ENCODE data around the gene PSMB11. TPM values are rescaled to one million over a fixed set of nuclear protein-coding genes. Genes with fewer than 3 reads are reported as not detected.
"Not testable (repeated sequence)": the region's sequence is repeated elsewhere in the genome, so short reads cannot be mapped to it uniquely, and the experiment has no call there.

PSMB11 gene
- total RNA-seq, 1 donor from 2014 or later, result not detected

DNA sequence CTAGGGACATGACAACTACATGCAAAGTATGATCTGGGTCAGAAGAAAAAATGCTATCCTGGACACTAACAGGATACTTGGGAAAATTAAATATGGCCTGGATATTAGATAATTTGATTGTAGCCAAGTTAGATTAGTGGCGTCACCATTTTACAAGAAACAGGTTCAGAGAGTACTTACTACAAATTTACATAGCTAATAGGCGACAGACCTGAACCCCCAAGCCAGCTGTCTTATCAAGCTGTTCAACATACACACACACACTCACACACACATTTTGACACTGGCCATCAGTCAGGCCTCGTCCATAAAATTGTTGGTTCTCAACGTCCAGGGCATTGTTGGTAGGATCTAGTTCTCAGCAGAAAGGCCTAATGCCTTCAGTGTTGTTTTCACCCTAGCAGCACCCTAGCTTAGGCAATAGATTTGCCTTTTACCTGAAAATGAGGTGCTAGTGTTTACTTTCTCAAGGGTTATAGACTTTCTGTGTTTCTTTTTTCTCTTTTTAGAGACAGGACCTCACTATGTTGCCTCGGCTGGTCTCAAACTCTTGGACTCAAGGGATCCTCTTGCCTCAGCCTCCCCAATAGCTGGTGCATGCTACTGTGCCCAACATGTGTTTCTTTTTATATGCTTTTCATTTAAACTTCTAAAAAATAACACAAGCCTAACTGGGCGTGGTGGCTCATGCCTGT is 28.8 kb upstream of the PSMB11 start:
- intact Hi-C loops (cut with micrococcal nuclease), result no loop called here

GRCh38 chr14:23013749-23014054 is 28.3 kb upstream of the PSMB11 start:
- intact Hi-C loops (cut with micrococcal nuclease), result not testable (repeated sequence)

GRCh38 chr14:23015618-23016017 is 26.4 kb upstream of the PSMB11 start:
- intact Hi-C loops (cut with micrococcal nuclease), result no loop called here

- intact Hi-C loops (cut with micrococcal nuclease), result no loop called here
These were observed 24.9 kb upstream of the PSMB11 start for GRCh38 chr14:23017091-23017490.

GRCh38 chr14:23018107-23018506 is 23.9 kb upstream of the PSMB11 start:
- intact Hi-C loops (cut with micrococcal nuclease), result no loop called here

- intact Hi-C loops (cut with micrococcal nuclease), result no loop called here
These were observed 21.6 kb upstream of the PSMB11 start for GRCh38 chr14:23020143-23021128.

DNA sequence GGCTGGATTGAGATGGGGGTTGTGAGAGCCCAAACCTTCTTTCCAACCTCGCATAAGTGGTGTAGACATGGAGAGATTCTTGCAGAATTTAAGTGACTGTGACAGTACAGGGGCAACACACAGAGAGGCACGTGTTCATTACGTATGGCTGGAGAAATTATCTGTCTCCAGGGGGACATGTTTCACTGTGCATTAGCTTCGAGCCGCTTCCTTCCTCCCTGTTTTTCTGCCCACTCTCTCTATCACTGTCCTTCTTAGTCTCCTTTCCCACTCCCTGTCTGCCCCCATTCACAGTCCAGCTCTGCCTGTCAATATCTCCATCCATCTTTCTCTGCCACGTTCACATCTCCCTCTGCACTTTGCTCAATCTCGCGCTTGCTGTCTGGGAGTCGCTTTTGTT is 20.6 kb upstream of the PSMB11 start:
- intact Hi-C loops (cut with micrococcal nuclease), result no loop called here

DNA sequence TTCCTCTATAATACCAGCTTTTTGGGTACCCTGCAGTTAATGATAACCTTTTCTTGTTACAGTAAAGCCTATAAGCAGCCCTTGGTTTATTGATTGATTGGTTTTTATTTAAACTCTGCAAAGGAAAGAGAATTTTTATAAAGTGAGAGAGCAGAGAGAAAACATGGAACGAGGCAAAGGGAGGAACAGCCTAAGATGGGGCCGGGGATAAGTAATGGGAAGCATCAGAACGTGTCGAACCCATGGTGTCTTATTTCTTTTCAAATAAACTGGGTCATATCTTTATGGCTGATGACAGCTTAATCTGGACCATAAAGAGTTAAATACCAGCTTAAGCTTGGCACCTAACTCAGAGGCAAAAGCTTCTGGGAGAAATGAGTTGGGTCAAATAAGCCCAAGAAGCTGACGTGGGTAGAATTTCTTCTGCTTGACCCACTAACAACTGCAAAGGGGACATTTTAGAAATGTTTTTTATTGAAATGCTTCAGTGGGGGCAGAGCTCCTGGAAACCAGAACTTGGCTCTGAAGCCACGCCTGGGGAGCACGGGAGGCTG is 20.0 kb upstream of the PSMB11 start:
- intact Hi-C loops (cut with micrococcal nuclease), result no loop called here

DNA sequence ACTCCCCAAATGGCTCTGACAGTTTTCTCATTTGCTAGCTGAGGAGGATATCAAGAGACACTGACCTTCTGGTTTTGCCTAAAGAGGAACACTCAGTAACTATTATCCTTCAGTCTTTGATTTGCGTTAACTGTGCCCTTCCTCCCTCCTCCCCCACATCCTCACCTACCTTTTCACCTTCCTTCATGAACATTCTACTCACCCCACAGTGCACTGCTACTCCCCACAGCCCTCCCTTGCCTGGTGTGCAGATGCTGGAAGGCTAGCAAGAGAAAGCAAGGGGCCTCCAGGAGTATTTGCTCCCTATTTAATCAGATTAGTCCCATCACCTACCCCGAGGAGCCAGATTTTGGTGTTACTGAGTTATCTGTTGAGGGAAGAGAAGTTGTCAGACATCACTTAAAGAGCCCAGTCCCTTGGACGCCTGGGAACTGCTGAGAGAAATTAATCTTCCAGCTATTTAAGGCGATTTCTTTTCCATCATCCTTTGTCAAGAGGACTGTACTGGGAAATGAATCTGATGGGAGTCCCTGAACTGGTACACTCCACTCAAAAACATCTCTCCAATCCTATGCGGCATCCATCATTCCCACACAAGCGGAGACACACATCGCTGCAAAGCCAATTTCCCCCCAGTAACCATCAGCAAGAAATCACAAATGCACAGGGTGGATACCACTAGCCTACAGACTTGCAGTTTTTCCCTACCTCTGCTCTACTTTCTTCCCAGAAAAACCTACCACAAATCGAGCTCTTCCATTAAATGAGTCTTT is 18.8 kb upstream of the PSMB11 start:
- intact Hi-C loops (cut with micrococcal nuclease), result no loop called here

- intact Hi-C loops (cut with micrococcal nuclease), result no loop called here
These were observed 18.2 kb upstream of the PSMB11 start for GRCh38 chr14:23023795-23024152.

GRCh38 chr14:23024612-23025075 is 17.4 kb upstream of the PSMB11 start:
- intact Hi-C loops (cut with micrococcal nuclease), result no loop called here

DNA sequence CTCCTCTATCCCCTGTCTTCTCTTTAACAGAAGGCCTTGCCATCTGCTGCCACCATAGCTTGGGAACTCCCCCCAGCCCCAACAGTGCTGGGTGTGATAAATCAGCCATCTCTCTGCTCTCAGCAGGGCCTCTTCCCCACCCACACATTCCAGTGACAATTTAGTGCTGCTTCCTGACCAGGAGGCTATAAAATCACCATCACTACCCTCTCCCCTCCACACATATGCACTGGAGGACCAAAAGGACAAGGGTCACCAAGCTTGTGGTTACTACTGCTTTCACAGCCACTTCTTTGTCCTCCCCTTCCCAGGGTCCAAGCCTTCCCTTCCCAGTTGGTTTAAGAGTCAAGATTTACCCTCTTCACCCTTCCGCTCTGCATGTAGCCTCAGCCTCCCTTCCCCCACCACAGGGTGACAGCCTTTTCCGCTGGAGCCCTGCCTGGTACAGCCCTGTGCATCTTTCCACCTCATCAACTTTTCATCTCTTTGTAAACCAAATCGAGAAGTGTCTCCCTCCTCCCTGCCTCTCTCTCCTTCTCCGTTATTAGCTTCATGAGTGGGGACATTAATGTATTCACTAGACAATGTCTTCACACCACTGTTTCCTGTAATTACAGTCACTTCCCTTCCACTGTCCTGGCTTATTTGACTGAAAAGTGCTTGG is 16.7 kb upstream of the PSMB11 start:
- intact Hi-C loops (cut with micrococcal nuclease), result no loop called here

- intact Hi-C loops (cut with micrococcal nuclease), result no loop called here
These were observed 13.2 kb upstream of the PSMB11 start for GRCh38 chr14:23028799-23029198.

- intact Hi-C loops (cut with micrococcal nuclease), result loop anchor here (10.0 kb wide), 1 partner anchor 1556 kb away; the partner anchor contains the start of genes RAB2B and TOX4
These were observed 11.1 kb upstream of the PSMB11 start for GRCh38 chr14:23030936-23031335.

GRCh38 chr14:23033251-23033727 is 8.7 kb upstream of the PSMB11 start:
- intact Hi-C loops (cut with micrococcal nuclease), result loop anchor here (10.0 kb wide), 1 partner anchor 1558 kb away; the partner anchor contains the start of genes RAB2B and TOX4

GRCh38 chr14:23033801-23034497 is 8.1 kb upstream of the PSMB11 start:
- intact Hi-C loops (cut with micrococcal nuclease), result loop anchor here (1.0 to 10.0 kb wide), 8 partner anchors 22 to 1559 kb away; partner anchors contain the start of genes DAD1, HAUS4, HOMEZ and LRP10

DNA sequence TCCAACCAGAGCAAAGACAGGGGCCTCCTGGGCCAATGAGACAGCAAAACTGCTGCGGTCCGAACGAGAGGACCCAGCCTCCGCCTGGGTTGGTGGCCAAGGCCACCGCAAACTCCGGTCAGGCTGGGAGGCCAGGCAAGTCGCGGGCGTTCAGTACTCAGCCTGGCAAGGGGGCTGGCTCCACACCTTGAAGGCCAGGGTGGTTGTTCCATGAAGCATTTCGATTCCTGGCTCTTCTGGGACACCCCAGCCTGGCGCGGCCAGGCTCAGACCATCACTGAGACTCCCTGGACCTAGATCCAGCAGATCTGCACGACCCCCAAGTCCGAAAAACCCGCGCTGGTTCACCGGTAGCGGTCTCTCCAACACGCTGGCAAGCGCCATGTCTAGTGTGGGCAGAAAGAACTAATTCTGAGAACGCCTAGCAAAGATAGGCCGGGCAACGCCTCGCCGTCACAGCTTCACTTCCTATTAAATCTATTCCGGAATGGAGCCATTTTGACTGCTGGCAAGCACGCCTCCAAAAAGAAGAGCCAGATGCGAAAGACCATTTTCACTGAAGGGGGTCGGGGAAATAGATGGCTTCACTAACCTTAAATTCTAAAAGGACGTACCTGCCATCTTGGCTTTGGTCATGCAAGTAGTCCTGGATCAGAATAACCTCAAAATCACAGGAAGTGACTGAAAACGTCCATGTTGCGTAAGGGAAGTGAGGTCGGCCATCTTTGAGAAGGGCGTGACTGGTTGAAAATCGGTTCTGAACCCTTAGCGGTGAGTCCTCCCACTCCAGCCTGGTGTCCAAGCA is 7.3 kb upstream of the PSMB11 start, which contains the start of gene PSMB5:
PSMB5 (minus strand) TSS at position 403 of the 805 bp plus-strand sequence; CDS start at position 384, 19 bp downstream.
- intact Hi-C loops (cut with micrococcal nuclease), result loop anchor here (1.0 to 10.0 kb wide), 14 partner anchors 22 to 1560 kb away; partner anchors contain the start of genes ACIN1, C14orf119, DAD1 and HAUS4

DNA sequence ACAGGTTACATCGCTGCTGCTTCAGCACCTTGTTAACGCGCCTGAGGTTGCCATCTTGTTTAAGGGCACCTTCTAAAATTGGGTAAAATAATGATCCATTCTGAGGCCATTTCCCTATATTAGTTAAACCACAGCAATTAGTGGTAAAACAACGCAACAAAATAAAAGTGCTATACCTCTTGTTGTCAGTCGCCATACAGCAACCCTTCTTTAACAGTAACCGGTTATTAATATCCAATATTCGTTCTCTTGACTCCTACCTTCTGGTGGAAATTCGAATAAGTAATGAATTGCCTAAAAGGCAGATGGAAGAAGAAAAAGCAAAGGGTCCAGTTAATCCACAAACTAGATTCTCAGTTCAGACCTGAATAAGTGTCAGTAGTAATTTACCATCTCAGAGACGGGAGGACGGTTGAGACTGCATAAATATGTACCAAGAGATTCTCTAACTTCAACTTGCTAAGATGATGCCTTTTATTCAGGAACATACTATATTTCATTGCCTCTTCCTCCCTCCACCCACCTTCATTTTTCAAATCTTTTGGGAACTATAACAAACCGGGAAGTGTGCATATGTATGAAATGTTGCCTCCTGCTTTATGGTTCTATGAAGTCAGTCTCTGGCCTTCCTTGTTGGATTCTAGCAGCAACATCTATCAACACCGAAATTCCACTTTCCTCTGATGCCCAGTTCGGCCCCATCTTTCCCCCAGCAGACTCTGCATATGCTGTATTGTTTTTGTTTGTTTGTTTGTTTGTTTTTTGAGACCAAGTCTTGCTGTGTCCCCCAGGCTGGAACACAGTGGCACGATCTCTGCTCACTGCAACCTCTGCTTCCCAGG is 6.5 kb upstream of the PSMB11 start:
- intact Hi-C loops (cut with micrococcal nuclease), result loop anchor here (1.0 to 10.0 kb wide), 7 partner anchors 28 to 1561 kb away; partner anchors contain the start of genes ACIN1, C14orf119, PABPN1 and PRMT5

All from T-helper 1 cell treated with Interleukin-12 subunit alpha and Interleukin-12 subunit beta and Interleukin-4 antibody, amounts not matched to agents 30 ng/mL and 1 ng/mL, for 36 hours (primary cell).